Stomach (tissue), 9 donors: ENCODE results near the gene BRD9. TPM values are rescaled to one million over a fixed set of nuclear protein-coding genes. Genes with fewer than 3 reads are reported as not detected.
A peak's percentile ranks its signal among the peaks of the same experiment; 100 is the strongest.

ENCODE experiments used
- DNase-seq, 2 donors: peaks; one replicate each; pipeline versions ENCODE4 v3.0.0 to v3.0.0-alpha.2; 2013 to 2019
- H3K27ac ChIP-seq, 5 donors: fragments of 200-600 bp in 4 of 5; sonication (generic) in 4 of 5; one replicate each; pipeline ENCODE4 v1.5.1; 2013 to 2019; ENCODE audit warnings: mild to moderate bottlenecking in 1 of 5, moderate library complexity in 1 of 5
- H3K27me3 ChIP-seq, 3 donors: fragments of 200-600 bp; sonication (generic); one replicate each; pipeline ENCODE4 v1.5.1; 2017 to 2019; ENCODE audit warnings: mixed run types in 1 of 3
- H3K36me3 ChIP-seq, 4 donors: fragments of 200-600 bp; sonication (generic); 1 replicate in 3 of 4; 2 replicates in 1 of 4; pipeline ENCODE4 v1.5.1; 2016 to 2019
- H3K4me1 ChIP-seq, 4 donors: fragments of 200-600 bp; sonication (generic); one replicate each; pipeline ENCODE4 v1.5.1; 2016 to 2019
- H3K4me3 ChIP-seq, 4 donors: fragments of 200-600 bp; sonication (generic) in 3 of 4; one replicate each; pipeline ENCODE4 v1.5.1; 2016 to 2019; ENCODE audit warnings: mild to moderate bottlenecking in 1 of 4
- H3K9me3 ChIP-seq, 4 donors: fragments of 200-600 bp; sonication (generic); one replicate each; pipeline ENCODE4 v1.5.1; 2016 to 2019
- CTCF ChIP-seq, 7 experiments: fragments of 450-650 bp in 4 of 7; fragments of 200-600 bp in 3 of 7; sonication (generic) in 3 of 7; IDR thresholded peaks; one replicate each; pipeline ENCODE4 v1.5.1; 2016 to 2019; ENCODE audit warnings: antibody characterized with exemption in 7 of 7, control low read depth in 2 of 7, mild to moderate bottlenecking in 1 of 7
- EP300 ChIP-seq: sonication (generic); formaldehyde crosslinking; IDR thresholded peaks from one replicate; pipeline ENCODE4 v1.6.1; 2017; ENCODE audit warnings: antibody characterized with exemption
- POLR2A ChIP-seq, 4 donors: fragments of 450-650 bp; IDR thresholded peaks; one replicate each; pipeline ENCODE4 v1.6.1; 2016; ENCODE audit warnings: antibody characterized with exemption in 4 of 4, control low read depth in 2 of 4, mild to moderate bottlenecking in 1 of 4, moderate library complexity in 1 of 4
- POLR2AphosphoS5 ChIP-seq, 3 donors: sonication (generic); formaldehyde crosslinking; IDR thresholded peaks; one replicate each; pipeline ENCODE4 v1.6.1; 2016; ENCODE audit warnings: antibody characterized with exemption in 3 of 3
- WGBS, 5 donors: extraction: QIAGEN DNeasy Blood & Tissue Kit in 3 of 5; methylation state at CpG; one replicate each; pipeline versions ENCODE4 v1.1.5 to v1.1.7; 2013 to 2018; 5-methylcytosine and 5-hydroxymethylcytosine counted together
- intact Hi-C: fragments of 100-400 bp; cut with DNase I; formaldehyde crosslinking; loops from one replicate; pipeline ENCODE4 v1.15.1; 2023; ENCODE audit warnings: low total_unique reads
- polyA plus RNA-seq, 3 donors: library from polyadenylated mRNA; stranded (reverse); fragments of 200-250 nt; gene quantifications; one replicate each; pipeline ENCODE4 v1.2.3, GENCODE V29; 2013
- total RNA-seq, 5 donors: library from RNA; depleted of rRNA; stranded (reverse); fragments of >200 nt; gene quantifications; one replicate each; pipeline versions ENCODE4 v1.1.0 to v1.2.3, GENCODE V29; 2014 to 2016
- donor health status: healthy with polysubstance abuse.
- donor health status: Bipolar disorder and iron deficiency.
- donor health status: healthy.

BRD9 gene
- total and polyA plus RNA-seq, 8 donors: 16.2 to 152 (median 40.0) TPM

GRCh38 chr5:911601-912000 is 19.0 kb upstream of the BRD9 start:
- 61 to 84% (median 62%) methylated on average over 11 of the region's 11 CpGs for WGBS, 5 donors
- Histone ChIP-seq H3K4me3 (no peak overlapping the region), H3K27ac (peak overlapping the region in 4 of 5 donors; percentile 16 to 41 (median 28)), H3K27me3 (no peaks in the 10 kb centered on the region), H3K4me1 (peaks cover 0 to 18% (median 3%) of the 10 kb centered on the region in 4 donors), H3K36me3 (peaks cover 0 to 35% (median 5%) of the 10 kb centered on the region in 4 donors), H3K9me3 (no peaks in the 10 kb centered on the region)
- intact Hi-C loops: no loop called here
- TF ChIP-seq EP300: no peak
- TF ChIP-seq POLR2A (IDR thresholded peaks at IDR 0.05): no peak
- no peak for TF ChIP-seq CTCF (IDR thresholded peaks at IDR 0.05)
- TF ChIP-seq POLR2AphosphoS5 (IDR thresholded peaks at IDR 0.05): no peak
- DNase-seq: no peak

GRCh38 chr5:910769-911160 is 18.2 kb upstream of the BRD9 start:
- Histone ChIP-seq H3K4me3 (no peak overlapping the region), H3K9me3 (no peaks in the 10 kb centered on the region), H3K36me3 (peaks cover 0 to 27% (median 4%) of the 10 kb centered on the region in 4 donors), H3K27me3 (no peaks in the 10 kb centered on the region), H3K27ac (no peak overlapping the region), H3K4me1 (peaks cover 0 to 18% (median 3%) of the 10 kb centered on the region in 4 donors)
- no peak for TF ChIP-seq POLR2AphosphoS5 (IDR thresholded peaks at IDR 0.05)
- no peak for TF ChIP-seq POLR2A (IDR thresholded peaks at IDR 0.05)
- TF ChIP-seq EP300: no peak
- no peak for TF ChIP-seq CTCF (IDR thresholded peaks at IDR 0.05)
- intact Hi-C loops: no loop called here
- WGBS, 5 donors: 91 to 100% (median 94%) methylated on average over 2 to 7 of the region's 7 CpGs
- DNase-seq: no peak

- intact Hi-C loops: loop anchor here (5.0 kb wide), 1 partner anchor 238 kb away; no protein-coding TSS in a partner anchor
- WGBS, 5 donors: 93 to 97% (median 96%) methylated on average over 18 of the region's 18 CpGs
- Histone ChIP-seq H3K4me3 (no peak overlapping the region), H3K4me1 (peaks cover 0 to 18% (median 3%) of the 10 kb centered on the region in 4 donors), H3K27ac (no peak overlapping the region), H3K36me3 (peaks cover 0 to 21% (median 4%) of the 10 kb centered on the region in 4 donors), H3K27me3 (no peaks in the 10 kb centered on the region), H3K9me3 (no peaks in the 10 kb centered on the region)
- no peak for TF ChIP-seq POLR2AphosphoS5 (IDR thresholded peaks at IDR 0.05)
- no peak for TF ChIP-seq CTCF (IDR thresholded peaks at IDR 0.05)
- no peak for TF ChIP-seq EP300
- no peak for TF ChIP-seq POLR2A (IDR thresholded peaks at IDR 0.05)
- no peak for DNase-seq
Observed at GRCh38 chr5:909994-910768, 17.6 kb upstream of the BRD9 start.

- H3K36me3 ChIP-seq: peaks cover 0 to 21% (median 4%) of the 10 kb centered on the region in 4 donors
- TF ChIP-seq POLR2A (IDR thresholded peaks at IDR 0.05): no peak
- TF ChIP-seq POLR2AphosphoS5 (IDR thresholded peaks at IDR 0.05): no peak
- TF ChIP-seq EP300: no peak
- TF ChIP-seq CTCF (IDR thresholded peaks at IDR 0.05): no peak
- DNase-seq: no peak
- peaks cover 0 to 18% (median 3%) of the 10 kb centered on the region in 4 donors for H3K4me1 ChIP-seq
- H3K4me3 ChIP-seq: no peak overlapping the region
- H3K9me3 ChIP-seq: no peaks in the 10 kb centered on the region
- H3K27ac ChIP-seq: no peak overlapping the region
- WGBS, 5 donors: 89 to 95% (median 91%) methylated on average over 8 of the region's 8 CpGs
- intact Hi-C loops: loop anchor here (5.0 kb wide), 1 partner anchor 237 kb away; no protein-coding TSS in a partner anchor
- H3K27me3 ChIP-seq: no peaks in the 10 kb centered on the region
Observed at GRCh38 chr5:909086-909485, 16.5 kb upstream of the BRD9 start.
